GM18517 (cell line): ENCODE data around the gene DYNLT5.
A peak's percentile ranks its signal among the peaks of the same experiment; 100 is the strongest.
"Not testable (repeated sequence)": the region's sequence is repeated elsewhere in the genome, so short reads cannot be mapped to it uniquely, and the experiment has no call there.

Experiments used
- ATAC-seq: cut with Tn5 transposase; IDR thresholded peaks from one replicate; pipeline ENCODE4 v1.9.1; 2021; ENCODE audit warnings: mild to moderate bottlenecking, moderate library complexity; ENCODE audit not compliant: unreplicated experiment

DYNLT5 gene, protein sequence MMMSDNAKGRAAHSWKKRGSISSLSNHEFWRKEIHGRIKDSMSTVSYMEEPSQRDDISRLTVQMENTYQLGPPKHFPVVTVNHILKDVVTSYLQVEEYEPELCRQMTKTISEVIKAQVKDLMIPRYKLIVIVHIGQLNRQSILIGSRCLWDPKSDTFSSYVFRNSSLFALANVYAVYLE

GRCh38 chr1:66752000-66752592 lies at the start of gene DYNLT5:
DYNLT5 (plus strand) TSS chr1:66752459; CDS start chr1:66754659, 2,200 bp downstream.
- ATAC-seq, result no peak

DNA sequence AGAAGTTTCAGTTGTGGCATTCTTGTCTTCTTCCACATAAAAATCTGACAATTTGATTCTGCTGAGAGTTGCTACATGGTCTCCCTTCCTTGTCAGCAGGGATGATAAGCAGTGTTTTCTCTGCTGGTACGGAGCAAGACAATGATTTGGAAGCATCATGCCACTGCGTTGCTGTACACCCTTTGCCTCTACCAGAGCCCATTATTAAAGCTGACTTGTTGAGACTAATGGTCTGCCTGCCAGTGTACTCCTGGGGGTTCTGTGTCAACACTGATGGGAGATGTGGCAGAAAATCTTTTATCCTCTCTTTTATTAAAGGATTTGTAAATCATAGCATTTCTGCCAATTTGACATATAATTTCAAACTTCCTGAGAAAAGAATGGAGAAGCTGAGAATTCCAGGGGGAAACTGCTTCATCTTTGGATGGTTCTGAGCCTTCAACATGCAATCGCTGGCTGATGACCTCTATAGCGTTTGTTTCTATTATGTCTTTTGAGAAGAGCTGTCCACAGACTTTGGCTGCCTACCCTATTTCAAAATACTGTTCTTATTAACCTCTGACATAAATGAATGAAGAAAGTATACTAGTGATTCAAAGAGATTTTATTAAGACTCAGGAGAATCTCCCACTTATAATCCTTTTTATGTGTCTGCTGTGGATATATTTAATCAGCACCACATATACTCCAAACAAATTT lies 47.9 kb upstream of the DYNLT5 start:
- no peak for ATAC-seq

GRCh38 chr1:66705110-66705509 lies 47.1 kb upstream of the DYNLT5 start:
- ATAC-seq, result no peak

- no peak for ATAC-seq
Measured at GRCh38 chr1:66711420-66711819, 40.8 kb upstream of the DYNLT5 start.

- no peak for ATAC-seq
Measured at GRCh38 chr1:66712839-66713238, 39.4 kb upstream of the DYNLT5 start.

DNA sequence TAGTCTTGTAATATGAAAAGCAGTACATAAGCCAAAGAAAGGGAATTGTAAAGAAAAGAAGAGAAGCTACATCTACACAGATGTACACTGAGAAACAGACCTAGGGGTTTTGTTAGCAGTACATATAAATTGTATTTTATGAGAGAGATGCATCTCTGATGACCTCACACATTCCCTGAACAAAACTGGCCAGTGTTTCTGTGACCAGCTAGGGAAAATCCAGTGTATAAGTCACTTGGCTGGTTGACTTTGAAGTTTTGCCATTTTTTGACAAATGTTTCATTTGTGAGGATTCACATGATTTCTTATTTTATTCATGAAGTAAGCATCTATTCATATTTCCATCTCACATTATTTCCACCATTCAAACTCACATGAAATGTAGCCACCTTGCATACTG lies 28.3 kb upstream of the DYNLT5 start:
- ATAC-seq, result no peak

GRCh38 chr1:66725885-66726665 lies 26.2 kb upstream of the DYNLT5 start:
- ATAC-seq, result peak; percentile 81

GRCh38 chr1:66728021-66728420 lies 24.2 kb upstream of the DYNLT5 start:
- ATAC-seq, result no peak

- ATAC-seq, result not testable (repeated sequence)
Measured at GRCh38 chr1:66728716-66729115, 23.5 kb upstream of the DYNLT5 start.

DNA sequence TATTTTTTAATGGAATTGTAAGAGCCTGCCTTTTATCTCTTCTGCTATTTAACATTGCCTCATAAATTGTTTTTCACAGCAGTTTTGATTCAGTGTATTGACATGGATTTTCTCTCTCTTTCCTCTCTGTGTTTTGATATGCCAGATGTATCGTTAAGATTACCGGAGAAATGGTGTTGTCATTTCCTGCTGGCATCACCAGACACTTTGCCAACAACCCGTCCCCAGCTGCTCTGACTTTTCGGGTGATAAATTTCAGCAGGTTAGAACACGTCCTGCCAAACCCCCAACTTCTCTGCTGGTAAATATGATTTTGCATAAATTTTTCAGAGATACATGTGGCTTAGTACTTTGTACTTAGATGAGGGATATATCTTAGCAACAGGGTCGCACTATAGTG lies 23.1 kb upstream of the DYNLT5 start:
- no peak for ATAC-seq

DNA sequence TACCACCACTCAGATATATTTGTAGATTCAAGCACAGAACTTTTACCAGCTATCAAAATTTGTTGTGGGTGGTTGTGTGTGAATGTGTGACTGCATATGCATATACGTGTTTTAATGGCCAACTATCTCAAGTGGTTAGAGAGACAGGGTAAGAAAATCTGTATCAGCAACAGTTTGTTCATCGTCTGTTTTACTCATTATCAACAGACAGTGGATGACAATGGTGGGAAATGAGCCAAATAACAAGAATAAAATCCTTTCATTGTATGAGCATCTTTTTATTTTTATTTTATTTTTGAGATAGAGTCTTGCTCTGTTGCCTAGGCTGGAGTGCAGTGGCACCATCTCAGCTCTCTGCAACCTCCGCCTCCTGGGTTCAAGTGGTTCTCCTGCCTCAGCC lies 22.7 kb upstream of the DYNLT5 start:
- ATAC-seq, result no peak

GRCh38 chr1:66730462-66730861 lies 21.8 kb upstream of the DYNLT5 start:
- no peak for ATAC-seq

GRCh38 chr1:66731170-66731865 lies 20.9 kb upstream of the DYNLT5 start:
- peak; percentile 70 for ATAC-seq

DNA sequence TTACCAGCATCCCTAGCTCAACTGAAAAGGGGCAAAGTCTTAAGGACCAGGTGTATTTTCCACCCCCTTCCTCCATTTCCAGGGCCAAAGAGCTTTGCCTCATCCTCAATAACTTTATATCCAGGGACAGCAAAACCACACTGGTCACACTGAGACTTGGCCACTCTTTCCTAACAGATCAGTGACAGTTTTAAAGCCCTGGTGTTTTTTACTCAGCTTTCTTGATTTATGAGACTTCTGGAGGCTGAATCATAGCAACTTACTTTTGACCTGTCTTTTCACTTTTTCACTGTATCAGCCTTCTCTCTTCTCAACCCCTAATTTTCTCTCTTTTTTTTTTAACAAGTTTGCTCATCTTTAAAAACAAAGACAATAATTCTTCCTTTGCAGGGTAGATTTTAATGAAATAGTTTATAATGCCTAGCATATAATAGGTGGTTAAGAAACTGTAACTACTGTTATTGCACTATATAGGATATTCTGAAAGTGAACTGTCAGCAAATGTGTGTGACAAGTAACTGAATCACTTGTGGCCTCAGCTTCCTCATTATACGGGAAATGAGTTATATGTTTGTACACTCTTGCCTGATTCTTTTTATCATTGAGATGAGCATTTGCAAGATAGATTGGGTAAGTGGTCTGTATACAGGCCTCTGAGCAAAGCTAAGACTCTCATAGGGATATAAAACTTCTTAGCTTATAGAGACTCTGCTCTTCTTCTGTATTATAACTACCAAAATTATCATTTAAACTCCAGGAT lies 19.7 kb upstream of the DYNLT5 start:
- no peak for ATAC-seq

DNA sequence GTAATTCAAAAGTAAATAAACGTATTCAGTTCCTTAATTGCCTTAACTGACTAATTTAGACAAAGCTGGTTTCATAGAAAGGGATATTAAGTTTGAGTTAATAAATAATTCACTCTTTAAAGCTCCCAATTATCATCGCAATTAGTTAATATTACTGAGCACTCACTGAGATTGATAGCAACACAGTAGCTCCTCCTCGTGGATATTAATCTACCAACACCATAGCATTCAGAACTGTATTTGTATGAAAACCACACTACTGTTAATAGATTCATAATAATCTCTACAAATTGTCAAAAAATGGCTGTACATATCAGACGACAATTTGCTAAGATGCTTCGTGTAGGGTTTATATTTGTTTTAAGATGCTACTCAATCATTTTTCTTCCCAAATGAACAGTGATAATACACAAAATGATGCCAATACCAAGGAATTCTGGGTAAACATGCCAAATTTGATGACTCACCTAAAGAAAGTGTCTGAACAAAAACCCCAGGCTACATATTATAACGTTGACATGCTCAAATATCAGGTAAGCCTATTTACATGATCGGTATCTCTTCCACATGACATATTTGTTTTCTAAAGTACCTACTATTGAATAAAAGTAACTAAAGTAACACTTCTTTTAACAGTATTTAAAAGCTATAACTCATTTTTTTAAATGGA lies 18.8 kb upstream of the DYNLT5 start:
- no peak for ATAC-seq

DNA sequence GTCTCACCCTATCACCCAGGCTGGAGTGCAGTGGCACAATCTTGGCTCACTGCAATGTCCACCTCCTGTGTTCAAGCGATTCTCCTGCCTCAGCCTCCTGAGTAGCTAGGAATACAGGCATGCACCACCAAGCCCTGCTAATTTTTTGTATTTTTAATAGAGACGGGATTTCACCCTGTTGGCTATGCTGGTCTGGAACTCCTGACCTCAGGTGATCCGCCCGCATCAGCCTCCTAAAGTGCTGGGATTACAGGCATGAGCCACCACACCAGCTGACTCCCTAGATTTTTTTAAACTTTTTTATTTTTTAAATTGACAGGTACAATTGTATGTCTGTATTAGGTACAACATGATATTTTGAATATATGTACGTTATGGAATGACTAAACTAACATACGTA lies 17.7 kb upstream of the DYNLT5 start:
- not testable (repeated sequence) for ATAC-seq

GRCh38 chr1:66737836-66738235 lies 14.4 kb upstream of the DYNLT5 start:
- no peak for ATAC-seq

DNA sequence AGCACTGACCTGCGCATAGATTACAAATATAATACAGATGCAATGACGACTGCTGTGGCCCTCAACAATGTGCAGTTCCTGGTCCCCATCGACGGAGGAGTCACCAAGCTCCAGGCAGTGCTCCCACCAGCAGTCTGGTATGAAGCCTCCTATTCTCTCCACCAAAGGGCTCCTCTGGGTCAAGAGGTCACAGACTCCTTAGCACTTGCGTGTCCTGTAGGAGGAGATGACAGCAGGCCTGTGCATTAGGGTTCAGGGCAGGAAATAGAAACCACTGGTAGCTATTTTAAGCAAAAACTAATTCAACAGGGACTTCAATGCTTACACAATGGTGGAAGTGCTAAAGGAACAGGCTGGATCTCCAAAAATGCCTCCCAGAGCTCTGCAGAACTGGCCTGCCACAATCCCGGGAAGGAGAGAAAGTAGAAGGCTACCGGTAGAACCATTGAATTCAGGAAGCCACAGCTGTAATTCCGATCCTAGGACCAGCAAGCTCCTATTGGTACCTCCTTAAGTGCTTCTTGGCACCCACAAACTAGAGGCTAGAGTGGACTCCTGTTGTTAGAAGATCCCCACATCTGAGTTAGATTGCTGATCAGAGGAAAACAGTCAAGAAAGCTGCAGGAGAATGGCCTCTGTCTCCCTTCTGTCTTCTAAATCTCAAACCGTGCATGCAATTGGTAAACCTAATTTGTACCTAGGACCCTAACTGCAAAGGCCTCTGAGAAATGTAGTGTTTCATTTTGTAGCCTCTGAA lies 12.7 kb upstream of the DYNLT5 start:
- ATAC-seq, result no peak

DNA sequence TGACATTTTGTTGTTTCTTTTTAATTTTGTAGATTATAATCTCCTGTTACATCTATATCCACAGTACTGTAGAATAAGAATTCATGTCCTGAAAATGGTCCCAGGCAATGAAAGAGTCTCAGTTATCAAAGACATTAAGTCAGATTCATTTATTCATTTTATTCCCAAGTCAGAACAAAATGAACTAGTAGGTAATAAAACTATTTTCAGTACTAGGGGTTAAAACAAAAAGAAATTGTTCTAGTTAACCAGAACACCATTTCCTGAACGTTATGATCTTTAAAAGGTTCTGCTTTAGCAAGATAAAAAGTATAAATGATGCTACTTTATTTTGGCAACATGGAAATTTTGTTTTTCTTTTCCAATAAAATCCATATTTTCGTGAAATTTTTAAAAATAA lies 6.8 kb upstream of the DYNLT5 start:
- no peak for ATAC-seq
